ENCODE measurements around the gene ING3. TPM values are rescaled to one million over a fixed set of nuclear protein-coding genes. Genes with fewer than 3 reads are reported as not detected.

The ING3 gene
- 12.0 and 13.0 TPM in 2 replicates for total RNA-seq

GRCh38 chr7:120950539-120951308 is at the start of gene ING3:
Gene ING3, plus strand, starts transcription at chr7:120950777. Its CDS starts 120 bp downstream, at chr7:120950897.

GRCh38 chr7:120988591-120989256 is 38.1 kb downstream of the ING3 start, which contains the start of gene CPED1:
Gene CPED1, plus strand, starts transcription at chr7:120988711. Its CDS starts 911 bp downstream, at chr7:120989622.

Small RNAs within 50 kb of the gene (small RNA-seq; reads per million reads assigned to genes)
- gene RNA5SP240: not detected

Other genes with a start within 250 kb of the ING3 start
- gene TSPAN12, start 92.6 kb upstream of the ING3 start, total RNA-seq: 5.2 and 6.3 TPM in 2 replicates
- gene CPED1, start 37.9 kb downstream of the ING3 start, total RNA-seq: 0.39 and 0.54 TPM in 2 replicates